Right lobe of liver (tissue), 6 donors: Measurements from ENCODE around the gene SREBF2. TPM values are rescaled to one million over a fixed set of nuclear protein-coding genes. Genes with fewer than 3 reads are reported as not detected.

ENCODE experiments used
- ATAC-seq, 4 donors: fragments of 200-7000 bp; cut with Tn5 transposase; one replicate each; pipeline ENCODE4 v1.9.1; 2020; ENCODE audit warnings: mild to moderate bottlenecking in 4 of 4, moderate library complexity in 4 of 4
- DNase-seq, 3 donors: peaks; one replicate each; pipeline ENCODE4 v3.0.0-alpha.2; 2020
- H3K27ac ChIP-seq, 3 donors: fragments of 200-600 bp; one replicate each; pipeline ENCODE4 v1.8.0; 2022
- H3K27me3 ChIP-seq, 2 donors: fragments of 200-600 bp; one replicate each; pipeline ENCODE4 v1.8.0; 2022
- H3K36me3 ChIP-seq, 4 donors: fragments of 200-600 bp; sonication (generic) in 1 of 4; one replicate each; pipeline versions ENCODE4 v1.5.1 to v1.8.0; 2017 to 2022; ENCODE audit warnings: control low read depth in 1 of 4
- H3K4me1 ChIP-seq, 4 donors: fragments of 200-600 bp; sonication (generic) in 1 of 4; one replicate each; pipeline versions ENCODE4 v1.5.1 to v1.8.0; 2017 to 2022; ENCODE audit warnings: control low read depth in 1 of 4
- H3K4me3 ChIP-seq, 3 donors: fragments of 200-600 bp; one replicate each; pipeline ENCODE4 v1.8.0; 2022
- H3K9me3 ChIP-seq, 4 donors: fragments of 200-600 bp; sonication (generic) in 1 of 4; one replicate each; pipeline versions ENCODE4 v1.5.1 to v1.8.0; 2017 to 2022; ENCODE audit warnings: control low read depth in 1 of 4
- POLR2A ChIP-seq: fragments of 450-650 bp; IDR thresholded peaks from one replicate; pipeline ENCODE4 v1.6.1; 2017; ENCODE audit warnings: antibody characterized with exemption, mild to moderate bottlenecking
- WGBS: methylation state at CpG from one replicate; pipeline ENCODE4 v1.1.6; 2018; ENCODE audit warnings: low coverage, low lambda C conversion rate; ENCODE audit not compliant: insufficient coverage; ENCODE audit errors: missing lambda C conversion rate; 5-methylcytosine and 5-hydroxymethylcytosine counted together
- intact Hi-C, 2 donors: fragments of 100-400 bp; cut with DNase I; formaldehyde crosslinking; loops; one replicate each; pipeline versions ENCODE4 v1.11.2 to v1.14.1; 2022
- total RNA-seq, 6 experiments: library from RNA; depleted of rRNA in 2 of 6; stranded (reverse); fragments of >200 nt in 2 of 6; fragmentation: NEBNext Ultra II Directional in 3 of 6; extraction: Animal tissue kit (Norgen Biotek cat#: 25700) in 3 of 6; gene quantifications; one replicate each; pipeline versions ENCODE4 v1.1.0 to v1.2.4, GENCODE V29; 2016 to 2023
- TF ChIP-seq, protein P1 (sequence below), 4 donors: fragments of 200-600 bp in 3 of 4; fragments of 450-650 bp in 1 of 4; IDR thresholded peaks; one replicate each; pipeline versions ENCODE4 v1.5.1 to v1.8.0; 2016 to 2022; ENCODE audit warnings: antibody characterized with exemption in 4 of 4, mild to moderate bottlenecking in 2 of 4
- donor health status: DM: no; HTN: yes; CAD: no.
- donor health status: DM: no; HTN: no; CAD: no.
- donor health status: DM: no; HTN: no; CAD: no.
- donor health status: DM: no; HTN: yes; CAD: no.
- donor health status: DM: no; HTN: yes; CAD: no.

Gene SREBF2
- total RNA-seq, 6 experiments from 2014 or later, result 26.7 to 63.4 (median 37.2) TPM

DNA sequence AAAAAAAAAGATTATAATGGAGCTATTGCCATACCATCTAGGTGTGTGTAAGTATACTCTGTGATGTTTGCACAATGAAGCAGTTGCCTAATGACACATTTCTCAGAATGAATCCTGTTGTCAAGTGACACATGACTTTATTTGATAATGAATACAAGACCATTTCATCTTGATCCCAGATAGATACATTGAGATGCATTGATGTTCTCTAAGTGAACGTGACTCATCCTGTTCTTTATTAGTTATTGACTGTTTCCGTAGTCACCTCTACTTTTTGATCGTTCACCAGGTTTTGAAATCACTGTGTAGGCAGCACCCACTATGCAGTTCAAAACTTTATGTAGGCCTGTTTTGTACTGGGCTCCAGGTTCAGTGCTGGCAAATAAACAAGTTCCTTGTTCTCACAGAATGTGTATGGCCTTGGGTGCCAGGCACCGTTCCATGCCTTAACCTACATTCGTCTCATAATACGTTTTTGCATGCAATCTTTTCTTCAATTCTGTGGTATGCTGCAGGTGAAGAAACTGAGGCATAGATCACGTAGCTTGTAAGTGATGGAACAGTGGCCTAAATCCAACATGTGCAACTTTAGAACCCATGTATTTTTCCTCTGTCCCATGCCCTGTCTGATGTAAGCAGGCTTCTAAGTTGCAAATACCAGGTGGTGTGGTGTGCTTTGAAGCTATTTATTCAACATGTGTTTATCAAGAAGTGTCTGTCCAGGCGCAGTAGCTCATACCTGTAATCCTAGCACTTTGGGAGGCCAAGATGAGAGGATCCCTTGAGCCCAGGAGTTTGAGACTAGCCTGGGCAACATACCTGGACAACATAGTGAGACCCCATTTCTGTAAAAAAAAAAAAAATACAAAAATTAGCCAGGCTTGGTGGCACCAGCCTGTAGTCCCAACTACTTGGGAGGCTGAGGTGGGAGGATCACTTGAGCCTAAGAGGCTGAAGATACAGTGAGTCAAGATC is 10.4 kb downstream of the SREBF2 start:
- no peaks in the 10 kb centered on the region for H3K9me3 ChIP-seq
- WGBS, result 39% methylated on average over 8 of the region's 8 CpGs
- no peak for DNase-seq
- peak in 3 of 4 donors; percentile 38 to 63 (median 52) for ATAC-seq
- no peaks in the 10 kb centered on the region for H3K36me3 ChIP-seq
- intact Hi-C loops, result no loop called here
- no peak overlapping the region for H3K4me3 ChIP-seq
- no peak overlapping the region for H3K27ac ChIP-seq
- no peaks in the 10 kb centered on the region for H3K27me3 ChIP-seq
- TF ChIP-seq, protein P1, sequence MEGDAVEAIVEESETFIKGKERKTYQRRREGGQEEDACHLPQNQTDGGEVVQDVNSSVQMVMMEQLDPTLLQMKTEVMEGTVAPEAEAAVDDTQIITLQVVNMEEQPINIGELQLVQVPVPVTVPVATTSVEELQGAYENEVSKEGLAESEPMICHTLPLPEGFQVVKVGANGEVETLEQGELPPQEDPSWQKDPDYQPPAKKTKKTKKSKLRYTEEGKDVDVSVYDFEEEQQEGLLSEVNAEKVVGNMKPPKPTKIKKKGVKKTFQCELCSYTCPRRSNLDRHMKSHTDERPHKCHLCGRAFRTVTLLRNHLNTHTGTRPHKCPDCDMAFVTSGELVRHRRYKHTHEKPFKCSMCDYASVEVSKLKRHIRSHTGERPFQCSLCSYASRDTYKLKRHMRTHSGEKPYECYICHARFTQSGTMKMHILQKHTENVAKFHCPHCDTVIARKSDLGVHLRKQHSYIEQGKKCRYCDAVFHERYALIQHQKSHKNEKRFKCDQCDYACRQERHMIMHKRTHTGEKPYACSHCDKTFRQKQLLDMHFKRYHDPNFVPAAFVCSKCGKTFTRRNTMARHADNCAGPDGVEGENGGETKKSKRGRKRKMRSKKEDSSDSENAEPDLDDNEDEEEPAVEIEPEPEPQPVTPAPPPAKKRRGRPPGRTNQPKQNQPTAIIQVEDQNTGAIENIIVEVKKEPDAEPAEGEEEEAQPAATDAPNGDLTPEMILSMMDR (IDR thresholded peaks at IDR 0.05), result no peak
- TF ChIP-seq POLR2A, result no peak
- peaks cover 0 to 61% (median 28%) of the 10 kb centered on the region in 4 donors for H3K4me1 ChIP-seq

DNA sequence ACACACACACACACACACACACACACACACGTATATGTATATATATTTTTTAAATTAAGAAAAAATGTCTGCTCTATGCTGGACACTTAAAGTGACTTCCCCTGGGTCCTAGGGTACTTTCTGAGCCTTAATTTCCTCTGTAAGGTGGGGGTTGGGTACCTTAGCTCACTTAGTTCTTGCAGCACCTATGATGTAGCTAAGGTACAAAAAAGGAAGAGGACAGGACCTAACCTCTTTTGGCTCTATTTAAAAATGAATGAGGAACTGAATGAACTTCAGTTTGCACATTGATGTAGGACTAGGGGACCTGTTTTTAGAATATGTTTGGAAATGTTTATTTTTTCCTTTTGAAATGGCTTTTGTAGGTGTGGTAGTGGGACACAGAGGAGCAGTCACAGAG is 11.1 kb downstream of the SREBF2 start:
- peaks cover 0 to 61% (median 25%) of the 10 kb centered on the region in 4 donors for H3K4me1 ChIP-seq

DNA sequence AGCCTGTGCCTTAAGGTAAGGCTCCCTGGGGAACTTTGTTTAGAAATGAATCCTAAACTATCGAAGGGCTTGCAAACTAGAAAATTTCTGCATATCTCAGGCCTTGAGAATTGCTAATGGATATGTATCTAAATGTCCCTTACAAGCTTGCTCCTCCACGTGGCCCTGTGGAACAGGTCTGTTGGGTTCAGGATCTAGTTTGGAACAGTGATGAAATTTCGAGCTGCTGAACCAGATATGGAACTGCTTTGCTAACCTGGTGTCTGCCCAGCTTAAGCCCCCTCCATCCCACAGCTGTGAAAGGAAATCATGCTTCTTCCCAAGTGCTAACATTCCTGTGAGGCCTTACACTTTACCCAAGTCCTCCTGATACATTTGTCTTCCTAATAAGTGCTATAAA is 11.6 kb downstream of the SREBF2 start:
- H3K4me1 ChIP-seq, result peaks cover 0 to 61% (median 25%) of the 10 kb centered on the region in 4 donors
- H3K9me3 ChIP-seq, result no peaks in the 10 kb centered on the region
- H3K4me3 ChIP-seq, result no peak overlapping the region
- intact Hi-C loops, result no loop called here
- ATAC-seq (peak in 3 of 4 donors; percentile 26 to 60 (median 27)), DNase-seq (no peak)
- H3K27me3 ChIP-seq, result no peaks in the 10 kb centered on the region
- 36% methylated on average over 3 of the region's 3 CpGs for WGBS
- H3K27ac ChIP-seq, result no peak overlapping the region
- TF ChIP-seq POLR2A, result no peak
- TF ChIP-seq, protein P1 (IDR thresholded peaks at IDR 0.05), result no peak
- H3K36me3 ChIP-seq, result no peaks in the 10 kb centered on the region

More for the DNA sequence above, 11.1 kb downstream of the SREBF2 start:
- DNase-seq (no peak), ATAC-seq (no peak)
- H3K27me3 ChIP-seq, result no peaks in the 10 kb centered on the region
- no peaks in the 10 kb centered on the region for H3K36me3 ChIP-seq
- no peak overlapping the region for H3K27ac ChIP-seq
- no peak overlapping the region for H3K4me3 ChIP-seq
- no peaks in the 10 kb centered on the region for H3K9me3 ChIP-seq
- TF ChIP-seq POLR2A, result no peak
- TF ChIP-seq, protein P1 (IDR thresholded peaks at IDR 0.05), result no peak
- WGBS, result 90% methylated on average over 1 of the region's 1 CpG
- intact Hi-C loops, result no loop called here

DNA sequence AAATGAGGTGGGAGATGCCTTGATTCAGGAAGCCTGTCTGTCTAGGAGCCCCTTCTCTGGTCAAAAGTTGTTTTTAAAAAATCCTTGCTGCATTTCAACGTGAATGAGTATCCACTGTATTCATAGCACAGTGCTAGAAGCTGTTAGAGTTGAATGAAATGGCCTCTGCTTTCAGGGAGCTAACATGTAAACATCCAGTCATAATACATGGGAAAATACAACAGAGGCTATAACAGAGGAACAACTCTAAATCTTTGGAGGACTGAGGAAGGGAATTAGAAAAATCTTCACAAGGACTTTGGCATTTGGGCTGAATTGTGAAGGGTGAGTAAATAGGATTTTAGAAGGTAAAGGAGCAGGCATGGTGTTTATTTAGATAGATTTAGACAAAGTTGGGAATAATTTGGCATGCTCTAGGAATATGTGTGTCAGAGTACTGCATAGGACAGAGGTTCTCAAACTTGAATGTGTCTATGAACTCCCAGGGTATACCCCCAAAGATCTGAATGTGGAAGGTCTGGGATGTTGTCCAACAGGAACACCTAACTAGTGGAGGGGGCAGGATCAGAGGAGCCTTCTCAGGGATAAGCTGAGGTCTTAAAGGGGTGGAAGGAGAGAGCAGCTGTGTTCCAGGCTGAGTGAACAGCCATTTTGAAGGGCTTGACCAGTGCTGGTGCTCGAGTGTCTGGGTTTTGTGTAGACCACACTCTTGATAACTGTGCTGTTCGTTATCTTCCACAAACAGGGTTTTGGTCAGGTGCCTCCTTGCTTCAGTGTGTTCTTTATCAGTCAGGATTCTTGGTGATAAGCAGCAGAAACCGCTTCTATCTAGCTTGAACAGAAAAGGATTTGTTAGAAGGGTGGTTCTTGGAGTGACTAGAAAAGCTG is 12.7 kb downstream of the SREBF2 start:
- intact Hi-C loops, result no loop called here
- ATAC-seq (no peak), DNase-seq (no peak)
- no peaks in the 10 kb centered on the region for H3K9me3 ChIP-seq
- H3K27me3 ChIP-seq, result no peaks in the 10 kb centered on the region
- no peak overlapping the region for H3K4me3 ChIP-seq
- no peak for TF ChIP-seq POLR2A
- TF ChIP-seq, protein P1 (IDR thresholded peaks at IDR 0.05), result no peak
- 47% methylated on average over 3 of the region's 4 CpGs for WGBS
- peaks cover 0 to 61% (median 24%) of the 10 kb centered on the region in 4 donors for H3K4me1 ChIP-seq
- no peak overlapping the region for H3K27ac ChIP-seq
- H3K36me3 ChIP-seq, result no peaks in the 10 kb centered on the region
